ENCODE measurements around the gene NRG2.

Gene NRG2

GRCh38 chr5:140003519-140003918 lies 39.6 kb downstream of the NRG2 start:
- no peak overlapping the region for H3K9ac ChIP-seq
- H3K27ac ChIP-seq = no peak overlapping the region
- no peak overlapping the region for H2AFZ ChIP-seq
- no peaks in the 10 kb centered on the region for H3K27me3 ChIP-seq (ENCODE audit: control insufficient read depth, insufficient read depth, low read length)
- no peaks in the 10 kb centered on the region for H3K4me1 ChIP-seq
- no peak for TF ChIP-seq CTCF (IDR thresholded peaks at IDR 0.05)
- H3K79me2 ChIP-seq = peaks cover 15% of the 10 kb centered on the region
- H3K36me3 ChIP-seq (ENCODE audit: control insufficient read depth, insufficient read depth, low read length) = no peaks in the 10 kb centered on the region
- no peak overlapping the region for H3K4me3 ChIP-seq (ENCODE audit: low read depth, low read length)
- H3K9me3 ChIP-seq (ENCODE audit: control insufficient read depth, low read length) = no peaks in the 10 kb centered on the region
- H3K4me2 ChIP-seq (ENCODE audit: low read length) = no peak overlapping the region

- no peak overlapping the region for H3K4me3 ChIP-seq (ENCODE audit: low read depth, low read length)
- H3K27me3 ChIP-seq (ENCODE audit: control insufficient read depth, insufficient read depth, low read length) = no peaks in the 10 kb centered on the region
- no peak overlapping the region for H3K4me2 ChIP-seq (ENCODE audit: low read length)
- H3K4me1 ChIP-seq = no peaks in the 10 kb centered on the region
- TF ChIP-seq CTCF (IDR thresholded peaks at IDR 0.05) = no peak
- H2AFZ ChIP-seq = no peak overlapping the region
- no peak overlapping the region for H3K9ac ChIP-seq
- H3K27ac ChIP-seq = no peak overlapping the region
- H3K79me2 ChIP-seq = peaks cover 4% of the 10 kb centered on the region
- H3K9me3 ChIP-seq (ENCODE audit: control insufficient read depth, low read length) = no peaks in the 10 kb centered on the region
- H3K36me3 ChIP-seq (ENCODE audit: control insufficient read depth, insufficient read depth, low read length) = no peaks in the 10 kb centered on the region
Observed at GRCh38 chr5:140000332-140000731, 42.8 kb downstream of the NRG2 start.

- no peak for TF ChIP-seq CTCF (IDR thresholded peaks at IDR 0.05)
- no peak overlapping the region for H3K4me3 ChIP-seq (ENCODE audit: low read depth, low read length)
- H3K79me2 ChIP-seq = peaks cover 3% of the 10 kb centered on the region
- H3K36me3 ChIP-seq (ENCODE audit: control insufficient read depth, insufficient read depth, low read length) = no peaks in the 10 kb centered on the region
- H3K27ac ChIP-seq = no peak overlapping the region
- H2AFZ ChIP-seq = no peak overlapping the region
- H3K9me3 ChIP-seq (ENCODE audit: control insufficient read depth, low read length) = no peaks in the 10 kb centered on the region
- H3K4me1 ChIP-seq = no peaks in the 10 kb centered on the region
- no peak overlapping the region for H3K4me2 ChIP-seq (ENCODE audit: low read length)
- H3K9ac ChIP-seq = no peak overlapping the region
- no peaks in the 10 kb centered on the region for H3K27me3 ChIP-seq (ENCODE audit: control insufficient read depth, insufficient read depth, low read length)
Observed at GRCh38 chr5:139998837-139999236, 44.3 kb downstream of the NRG2 start.

GRCh38 chr5:139997276-139997675 lies 45.8 kb downstream of the NRG2 start:
- H3K4me3 ChIP-seq (ENCODE audit: low read depth, low read length) = no peak overlapping the region
- TF ChIP-seq CTCF (IDR thresholded peaks at IDR 0.05) = no peak
- no peak overlapping the region for H2AFZ ChIP-seq
- no peak overlapping the region for H3K27ac ChIP-seq
- no peaks in the 10 kb centered on the region for H3K27me3 ChIP-seq (ENCODE audit: control insufficient read depth, insufficient read depth, low read length)
- no peaks in the 10 kb centered on the region for H3K9me3 ChIP-seq (ENCODE audit: control insufficient read depth, low read length)
- H3K36me3 ChIP-seq (ENCODE audit: control insufficient read depth, insufficient read depth, low read length) = no peaks in the 10 kb centered on the region
- H3K4me1 ChIP-seq = no peaks in the 10 kb centered on the region
- H3K4me2 ChIP-seq (ENCODE audit: low read length) = no peak overlapping the region
- peaks cover 9% of the 10 kb centered on the region for H3K79me2 ChIP-seq
- no peak overlapping the region for H3K9ac ChIP-seq

- TF ChIP-seq CTCF (IDR thresholded peaks at IDR 0.05) = no peak
- Histone ChIP-seq H3K4me2 (ENCODE audit: low read length) (no peak overlapping the region), H3K27me3 (ENCODE audit: control insufficient read depth, insufficient read depth, low read length) (no peaks in the 10 kb centered on the region), H3K36me3 (ENCODE audit: control insufficient read depth, insufficient read depth, low read length) (no peaks in the 10 kb centered on the region), H3K4me3 (ENCODE audit: low read depth, low read length) (no peak overlapping the region), H3K27ac (no peak overlapping the region), H3K9ac (no peak overlapping the region), H3K4me1 (no peaks in the 10 kb centered on the region), H2AFZ (no peak overlapping the region), H3K9me3 (ENCODE audit: control insufficient read depth, low read length) (no peaks in the 10 kb centered on the region), H3K79me2 (peaks cover 9% of the 10 kb centered on the region)
Observed at GRCh38 chr5:139995929-139996328, 47.2 kb downstream of the NRG2 start.

All from parathyroid adenoma (tissue), 2 donors.